ENCODE results near the gene KAT14. TPM values are rescaled to one million over a fixed set of nuclear protein-coding genes. Genes with fewer than 3 reads are reported as not detected.

Gene KAT14
- total RNA-seq, 4 donors from 2014 or later = 11.0 to 21.9 (median 14.6) TPM

DNA sequence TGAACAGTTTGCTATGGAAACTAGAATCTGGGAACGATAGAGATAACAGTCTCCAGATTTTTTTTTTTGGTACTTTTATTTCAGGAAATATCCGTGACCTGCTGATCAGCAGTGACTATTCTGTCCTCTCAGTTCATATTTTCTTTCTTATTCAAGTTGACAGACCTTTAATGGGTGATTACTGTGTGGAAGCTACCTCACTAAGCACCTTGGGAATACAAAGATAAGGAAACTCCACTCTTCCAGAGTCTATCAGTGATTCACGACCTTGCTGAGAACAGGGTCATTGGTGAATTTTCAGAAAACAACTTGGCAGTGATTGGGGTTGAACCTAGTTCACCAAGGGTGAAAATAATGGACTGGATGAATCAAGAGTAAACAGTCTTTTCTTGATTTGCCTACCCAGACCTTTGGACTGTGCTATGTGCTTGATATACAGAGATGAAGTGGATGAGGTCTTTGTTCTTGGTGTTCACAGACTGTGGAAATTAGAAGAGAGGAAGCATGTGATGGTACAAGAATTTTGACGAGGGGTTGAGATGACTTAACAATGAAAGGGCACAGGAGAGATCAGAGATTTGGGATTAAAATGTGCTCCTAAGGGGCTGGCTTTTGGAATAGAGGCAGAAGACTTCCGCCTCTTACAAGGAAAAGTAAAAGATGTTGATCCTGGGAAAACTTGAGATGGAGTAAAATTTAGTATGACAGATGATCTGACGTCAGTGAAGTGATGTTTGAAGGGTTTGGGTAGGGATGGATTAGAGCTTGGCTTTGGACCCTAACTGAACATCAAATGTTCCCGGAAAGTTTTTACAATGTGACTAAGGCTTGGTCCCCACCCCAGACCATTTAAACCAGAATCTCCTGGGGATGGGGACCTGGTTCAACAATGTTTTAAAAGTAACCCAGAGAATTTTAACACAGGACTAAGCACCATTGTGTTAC lies 1.2 kb downstream of the KAT14 start:
- intact Hi-C loops (cut with DNase I; ENCODE audit: low total_unique reads) = no loop called here
- TF ChIP-seq, protein P1, sequence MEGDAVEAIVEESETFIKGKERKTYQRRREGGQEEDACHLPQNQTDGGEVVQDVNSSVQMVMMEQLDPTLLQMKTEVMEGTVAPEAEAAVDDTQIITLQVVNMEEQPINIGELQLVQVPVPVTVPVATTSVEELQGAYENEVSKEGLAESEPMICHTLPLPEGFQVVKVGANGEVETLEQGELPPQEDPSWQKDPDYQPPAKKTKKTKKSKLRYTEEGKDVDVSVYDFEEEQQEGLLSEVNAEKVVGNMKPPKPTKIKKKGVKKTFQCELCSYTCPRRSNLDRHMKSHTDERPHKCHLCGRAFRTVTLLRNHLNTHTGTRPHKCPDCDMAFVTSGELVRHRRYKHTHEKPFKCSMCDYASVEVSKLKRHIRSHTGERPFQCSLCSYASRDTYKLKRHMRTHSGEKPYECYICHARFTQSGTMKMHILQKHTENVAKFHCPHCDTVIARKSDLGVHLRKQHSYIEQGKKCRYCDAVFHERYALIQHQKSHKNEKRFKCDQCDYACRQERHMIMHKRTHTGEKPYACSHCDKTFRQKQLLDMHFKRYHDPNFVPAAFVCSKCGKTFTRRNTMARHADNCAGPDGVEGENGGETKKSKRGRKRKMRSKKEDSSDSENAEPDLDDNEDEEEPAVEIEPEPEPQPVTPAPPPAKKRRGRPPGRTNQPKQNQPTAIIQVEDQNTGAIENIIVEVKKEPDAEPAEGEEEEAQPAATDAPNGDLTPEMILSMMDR (IDR thresholded peaks at IDR 0.05) = no peak
- TF ChIP-seq POLR2A (IDR thresholded peaks at IDR 0.05) = no peak
- DNase-seq (ENCODE audit: low spot score in 2 of 2) = no peak
- peak overlapping the region; percentile 91 for H3K4me3 ChIP-seq (ENCODE audit: low read depth, poor library complexity, severe bottlenecking)
- WGBS, 2 donors = 20 to 22% methylated on average over 7 of the region's 7 CpGs

DNA sequence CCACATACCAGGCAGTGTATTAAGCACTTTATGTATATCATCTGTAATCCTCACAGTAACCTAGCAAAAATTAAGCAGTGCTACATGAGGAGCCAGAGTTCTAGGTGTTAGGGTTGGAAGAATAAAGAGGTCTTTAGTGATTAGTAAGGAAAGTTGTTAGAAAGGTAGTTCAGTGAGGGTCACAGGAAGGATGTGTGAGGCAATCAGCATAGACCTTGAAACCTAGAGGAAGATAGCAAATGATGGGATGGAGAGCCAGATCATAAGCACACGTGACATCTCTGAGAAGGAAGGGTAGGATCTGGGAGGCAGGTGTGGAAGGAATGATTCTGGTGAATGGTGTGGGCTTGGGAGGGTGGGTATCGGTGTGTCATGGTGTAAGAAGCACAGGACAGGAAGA lies 2.2 kb downstream of the KAT14 start:
- H3K4me3 ChIP-seq (ENCODE audit: low read depth, poor library complexity, severe bottlenecking) = no peak overlapping the region
- WGBS, 2 donors = 69 to 89% methylated on average over 2 of the region's 2 CpGs
- intact Hi-C loops (cut with DNase I; ENCODE audit: low total_unique reads) = no loop called here
- DNase-seq (ENCODE audit: low spot score in 2 of 2) = no peak
- TF ChIP-seq POLR2A (IDR thresholded peaks at IDR 0.05) = no peak
- TF ChIP-seq, protein P1 (IDR thresholded peaks at IDR 0.05) = no peak

DNA sequence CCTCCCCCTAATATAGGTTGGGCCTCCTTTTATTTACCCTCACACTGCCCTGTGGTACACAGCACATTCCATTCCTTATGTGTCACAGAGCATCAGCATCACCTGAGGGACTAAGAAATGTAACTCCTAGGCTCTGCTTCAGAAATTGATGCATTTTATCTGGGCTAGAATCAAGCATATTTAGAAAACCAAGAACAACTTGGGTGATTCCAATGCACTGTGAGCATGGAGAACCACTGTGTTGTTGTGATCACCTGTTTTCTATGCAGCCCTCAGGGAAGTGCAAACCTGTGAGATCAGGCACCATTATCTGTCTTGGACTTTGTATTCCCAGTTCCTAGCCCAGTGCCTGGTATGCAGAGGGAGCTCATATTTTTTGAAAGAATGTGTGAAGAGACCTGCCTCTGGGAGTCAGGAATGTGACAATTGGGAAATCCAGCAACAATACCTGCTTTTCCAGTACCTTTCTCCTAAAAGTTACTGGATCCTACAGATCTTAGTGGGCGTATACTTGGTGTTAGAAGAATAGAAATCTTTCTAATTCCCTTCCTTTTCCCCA lies 7.0 kb downstream of the KAT14 start:
- DNase-seq (ENCODE audit: low spot score in 2 of 2) = no peak
- intact Hi-C loops (cut with DNase I; ENCODE audit: low total_unique reads) = no loop called here
- no peak overlapping the region for H3K4me3 ChIP-seq (ENCODE audit: low read depth, poor library complexity, severe bottlenecking)
- TF ChIP-seq POLR2A (IDR thresholded peaks at IDR 0.05) = no peak
- TF ChIP-seq, protein P1 (IDR thresholded peaks at IDR 0.05) = no peak
- 83 to 85% methylated on average over 1 of the region's 1 CpG for WGBS, 2 donors

- WGBS, 2 donors = 97% methylated on average over 9 of the region's 9 CpGs
- DNase-seq (ENCODE audit: low spot score in 2 of 2) = no peak
- no peak overlapping the region for H3K4me3 ChIP-seq (ENCODE audit: low read depth, poor library complexity, severe bottlenecking)
- TF ChIP-seq, protein P1 (IDR thresholded peaks at IDR 0.05) = no peak
- no peak for TF ChIP-seq POLR2A (IDR thresholded peaks at IDR 0.05)
- intact Hi-C loops (cut with DNase I; ENCODE audit: low total_unique reads) = no loop called here
These were observed 16.7 kb downstream of the KAT14 start for GRCh38 chr20:18154342-18154741.

GRCh38 chr20:18156045-18156444 lies 18.4 kb downstream of the KAT14 start:
- DNase-seq (ENCODE audit: low spot score in 2 of 2) = no peak
- intact Hi-C loops (cut with DNase I; ENCODE audit: low total_unique reads) = no loop called here
- TF ChIP-seq POLR2A (IDR thresholded peaks at IDR 0.05) = no peak
- TF ChIP-seq, protein P1 (IDR thresholded peaks at IDR 0.05) = no peak
- H3K4me3 ChIP-seq (ENCODE audit: low read depth, poor library complexity, severe bottlenecking) = no peak overlapping the region
- 93 to 95% methylated on average over 4 of the region's 4 CpGs for WGBS, 2 donors

Data from lower leg skin (tissue), 4 donors.